GM10266 (cell line): ENCODE results near the gene VSTM4.

ENCODE experiments used
- DNase-seq: peaks from one replicate; pipeline ENCODE4 v3.0.0; 2012; ENCODE audit errors: extremely low spot score
- CTCF ChIP-seq: IDR thresholded peaks from 2 replicates; pipeline ENCODE4 v1.5.1; 2012; ENCODE audit warnings: mild to moderate bottlenecking, low read depth; ENCODE audit not compliant: control insufficient read depth, insufficient read depth; ENCODE audit errors: missing control alignments

The VSTM4 gene

DNA sequence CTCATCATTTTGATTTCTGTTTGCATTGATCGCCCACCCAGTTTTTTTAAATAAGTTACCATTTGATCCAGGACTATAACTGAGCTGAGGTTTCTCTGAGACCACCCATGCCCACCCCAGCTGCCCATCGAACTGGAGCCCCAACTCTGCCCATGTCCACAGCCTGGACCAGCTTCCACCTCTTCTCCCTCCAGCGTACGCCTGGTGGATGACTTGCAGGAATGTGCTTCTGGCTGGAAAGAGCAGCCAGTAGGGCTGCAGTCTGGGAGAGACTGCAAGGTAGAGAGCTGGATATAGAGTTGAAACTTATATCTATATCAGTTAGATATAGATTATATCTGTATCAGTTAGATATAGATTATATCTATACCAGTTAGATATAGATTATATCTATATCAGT lies 149.9 kb downstream of the VSTM4 start:
- no peak for DNase-seq
- TF ChIP-seq CTCF: no peak
